NAMALWA (cell line): ENCODE measurements around the gene NRXN3.

Source experiments
- DNase-seq: peaks from one replicate; pipeline ENCODE4 v3.0.0-alpha.2; 2015; ENCODE audit warnings: low spot score

Gene NRXN3

DNA sequence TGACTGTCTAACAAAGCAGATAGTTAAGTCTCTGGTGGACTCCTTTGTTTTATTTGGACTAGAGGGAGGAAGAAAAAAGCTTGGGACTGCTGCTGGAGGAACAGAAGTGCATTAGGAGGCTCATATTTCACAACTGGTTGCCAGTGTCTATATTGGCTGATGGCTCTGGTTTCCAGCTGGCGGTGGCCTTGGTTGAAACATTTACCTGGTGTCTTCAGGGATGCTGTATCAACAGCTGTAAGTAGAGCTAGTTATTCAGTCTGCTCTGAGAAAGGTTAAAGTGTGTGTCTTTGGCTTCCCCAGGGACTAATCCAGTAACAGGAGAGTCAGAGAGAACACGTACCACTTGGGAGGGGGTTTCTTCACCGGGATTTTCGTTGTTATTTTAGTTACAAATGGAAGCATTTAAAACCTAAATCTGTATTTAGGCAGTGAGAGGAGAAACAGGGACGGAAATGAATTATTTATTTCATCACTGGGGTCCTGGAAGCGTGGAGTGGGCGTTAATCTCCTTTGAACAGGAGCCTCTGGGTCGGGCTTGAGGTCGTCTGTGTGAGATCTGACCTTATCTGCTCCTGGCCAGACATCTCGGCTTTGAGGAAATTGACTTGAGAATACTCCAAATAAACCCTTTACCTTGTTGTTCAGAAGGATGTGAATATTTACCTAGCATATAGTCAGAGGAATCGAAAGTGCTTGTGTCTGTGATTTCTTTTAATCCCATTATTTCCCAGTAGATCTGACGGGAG, 149.9 kb downstream of the NRXN3 start:
- DNase-seq: no peak

DNA sequence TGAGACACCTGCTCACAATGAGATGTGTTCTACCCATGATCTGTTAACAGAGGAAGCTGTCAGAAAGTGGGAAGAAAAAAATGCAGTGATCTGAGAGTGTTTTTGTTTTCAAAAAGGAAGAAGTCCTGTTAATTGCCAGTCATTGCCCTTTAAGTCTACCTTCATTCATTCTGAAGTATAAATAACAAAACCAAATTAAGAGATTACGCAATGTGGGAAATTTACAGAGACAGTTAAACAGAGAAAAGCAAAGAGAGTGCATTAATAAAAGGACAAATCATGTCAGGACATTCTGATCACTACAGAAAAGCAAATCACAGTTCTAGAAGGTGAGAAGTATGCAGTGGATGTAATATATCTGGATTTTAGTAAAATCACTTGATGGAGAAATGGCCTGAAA, 154.2 kb downstream of the NRXN3 start:
- no peak for DNase-seq

DNA sequence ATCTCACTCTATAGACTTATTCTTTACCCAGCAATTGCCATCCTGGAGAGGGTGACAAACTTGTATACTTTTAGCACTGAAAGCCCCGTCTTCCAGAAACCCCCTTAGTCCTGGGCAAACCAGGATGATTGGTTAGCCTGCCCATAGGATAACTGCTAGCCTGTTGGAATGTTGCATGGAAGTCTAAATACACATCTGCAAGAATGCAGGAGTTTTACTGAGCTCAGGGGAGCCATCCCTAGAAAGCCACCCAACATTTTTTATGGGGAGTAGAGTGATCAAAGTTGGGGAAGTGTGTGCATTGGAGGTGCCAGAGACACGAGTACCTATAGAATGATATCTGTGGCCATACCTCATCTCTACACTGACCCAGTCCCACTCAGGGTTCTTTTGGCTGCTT, 155.7 kb downstream of the NRXN3 start:
- DNase-seq: no peak

GRCh38 chr14:78327426-78328221, 157.5 kb downstream of the NRXN3 start:
- DNase-seq: no peak

- DNase-seq: no peak
These were observed 159.2 kb downstream of the NRXN3 start for GRCh38 chr14:78329371-78329770.

DNA sequence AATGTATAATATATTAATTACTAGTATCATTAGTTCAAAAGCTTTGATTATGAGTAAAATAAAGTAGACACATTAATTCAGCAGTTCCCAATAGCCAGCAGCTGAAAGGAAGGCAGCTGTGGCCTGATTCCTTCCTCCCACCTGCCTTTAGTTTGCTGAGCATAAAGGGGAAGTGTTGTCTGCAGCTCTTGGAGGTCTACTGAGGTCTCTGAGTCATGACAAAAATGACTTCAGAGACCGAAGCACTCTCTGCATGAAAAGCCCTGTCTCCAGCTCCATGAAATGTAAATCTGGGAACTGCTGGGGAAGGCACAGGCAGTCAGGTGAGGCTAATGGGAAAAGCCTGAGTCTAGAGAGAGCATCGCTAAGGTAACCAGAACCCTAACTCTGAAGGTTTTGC, 165.4 kb downstream of the NRXN3 start:
- no peak for DNase-seq

DNA sequence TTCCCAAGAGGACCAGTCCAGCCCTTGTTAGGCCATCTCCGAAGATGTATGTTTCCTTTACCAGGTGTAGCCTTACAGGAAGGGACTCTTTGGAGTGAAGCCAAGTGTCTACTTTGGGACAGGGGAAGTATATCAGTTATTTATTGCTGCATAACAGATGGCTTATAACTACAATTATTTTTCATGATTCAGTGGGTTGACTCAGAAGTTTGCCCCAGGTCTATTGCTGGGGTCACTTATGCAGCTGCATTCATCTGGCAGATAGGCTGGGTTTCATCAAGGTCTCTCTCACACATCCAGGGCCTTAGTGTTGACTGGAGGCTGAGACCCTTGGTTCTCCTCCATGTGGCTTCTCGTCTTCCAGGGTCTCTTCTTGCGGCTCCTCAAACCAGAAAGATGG, 170.1 kb downstream of the NRXN3 start:
- no peak for DNase-seq

DNA sequence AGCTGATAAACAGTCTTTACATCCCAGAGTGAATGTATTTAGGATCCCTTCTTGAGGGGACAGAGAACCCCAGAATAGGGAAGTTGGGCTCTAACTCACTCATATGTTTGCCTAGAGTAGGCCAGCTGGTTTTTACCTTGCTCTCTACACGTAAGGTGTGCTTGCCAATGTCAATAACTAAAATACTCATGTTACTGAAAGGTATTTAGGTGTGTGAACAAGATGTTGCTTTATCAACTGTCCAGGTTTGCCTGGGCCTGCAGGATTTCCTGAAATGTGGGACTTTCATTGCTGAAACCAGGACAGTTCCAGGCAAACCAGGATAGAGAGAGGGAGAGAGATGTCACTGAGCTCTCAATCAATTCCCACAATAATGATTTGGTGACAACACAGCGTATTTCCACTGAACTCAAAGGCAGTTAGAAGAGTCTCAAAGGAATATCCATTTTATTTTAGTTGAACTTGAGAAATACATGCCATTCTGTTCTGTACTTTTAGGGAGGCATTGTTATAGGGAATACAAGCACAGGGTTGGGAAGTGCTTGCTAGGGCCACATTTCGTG, 171.7 kb downstream of the NRXN3 start:
- DNase-seq: no peak

GRCh38 chr14:78342879-78343278, 172.7 kb downstream of the NRXN3 start:
- no peak for DNase-seq

DNA sequence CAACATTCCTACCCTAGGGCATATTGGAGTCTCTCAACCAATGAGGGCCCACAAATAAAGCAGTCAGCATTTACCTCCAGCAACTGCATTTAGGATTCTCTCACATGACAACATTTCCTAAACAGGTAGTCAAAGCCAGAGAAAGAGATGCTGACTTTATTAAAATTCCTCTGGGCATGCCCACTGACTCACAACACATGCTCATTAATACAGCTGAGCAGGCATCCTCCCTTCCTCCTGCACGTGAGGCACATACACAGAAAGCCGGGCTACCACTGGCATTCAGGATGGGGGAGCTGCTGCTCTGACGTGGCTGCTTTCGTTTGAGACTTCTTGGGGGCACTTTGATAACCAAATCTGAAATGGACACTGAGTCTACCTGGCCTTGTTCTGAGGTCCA, 174.1 kb downstream of the NRXN3 start:
- no peak for DNase-seq

GRCh38 chr14:78345131-78345744, 175.1 kb downstream of the NRXN3 start:
- no peak for DNase-seq

- no peak for DNase-seq
These were observed 176.6 kb downstream of the NRXN3 start for GRCh38 chr14:78346747-78347146.

DNA sequence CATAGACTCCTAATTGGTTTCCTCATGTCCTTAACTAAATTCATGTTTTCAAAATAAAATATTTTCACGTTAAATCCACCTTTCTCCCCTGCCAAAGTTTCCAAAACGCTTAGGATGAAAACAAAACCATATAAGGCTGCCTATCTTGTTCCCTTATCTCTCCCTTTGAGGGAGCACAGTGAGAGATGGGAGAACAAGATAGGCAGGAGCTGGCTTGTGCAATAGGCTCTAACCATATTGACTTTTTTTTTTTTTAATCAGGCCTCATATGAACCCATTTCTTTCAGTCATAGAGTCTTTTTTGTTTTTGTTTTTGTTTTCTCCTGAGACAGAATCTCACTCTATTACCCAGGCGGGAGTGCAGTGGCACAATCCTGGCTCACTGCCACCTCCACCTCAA, 184.9 kb downstream of the NRXN3 start:
- DNase-seq: no peak

DNA sequence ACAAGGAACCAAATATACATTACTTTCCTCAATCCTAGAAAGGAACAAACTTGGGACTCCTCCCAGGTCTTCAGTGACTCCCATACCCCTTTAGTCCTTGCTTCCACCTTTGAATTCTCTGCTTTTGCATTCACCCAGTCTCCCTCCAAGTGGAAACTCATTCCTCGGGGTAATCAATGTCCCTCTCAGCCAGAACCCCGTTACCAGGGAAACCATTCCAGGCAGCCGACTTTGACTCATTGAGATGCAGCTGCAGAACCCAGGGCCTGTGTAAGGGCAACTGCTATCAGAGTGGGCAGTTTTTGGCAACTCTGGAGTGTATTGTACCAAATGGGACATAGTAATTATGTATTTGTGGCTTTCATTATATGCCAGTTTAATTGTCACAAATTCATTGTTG, 186.2 kb downstream of the NRXN3 start:
- DNase-seq: no peak

DNA sequence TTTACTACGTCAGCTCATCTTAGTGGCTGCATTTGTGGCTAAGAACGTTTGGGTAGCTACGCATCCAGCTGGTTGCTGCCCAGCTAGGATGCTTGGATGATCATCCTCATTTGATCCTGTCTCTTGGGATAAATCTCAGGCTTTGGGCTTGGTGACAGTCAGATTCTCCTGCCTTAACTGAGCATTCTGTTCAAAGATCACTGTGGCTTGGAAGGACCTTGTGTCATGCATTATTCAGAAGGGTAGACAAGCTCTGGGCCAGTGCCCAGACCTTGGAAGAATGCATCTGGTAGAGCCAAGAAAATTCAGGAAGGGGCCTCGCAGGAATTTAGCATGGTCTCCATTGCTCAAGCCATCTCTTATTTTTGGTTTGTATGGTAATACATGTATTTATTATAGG, 188.4 kb downstream of the NRXN3 start:
- no peak for DNase-seq

- DNase-seq: no peak
These were observed 189.4 kb downstream of the NRXN3 start for GRCh38 chr14:78359581-78359980.

DNA sequence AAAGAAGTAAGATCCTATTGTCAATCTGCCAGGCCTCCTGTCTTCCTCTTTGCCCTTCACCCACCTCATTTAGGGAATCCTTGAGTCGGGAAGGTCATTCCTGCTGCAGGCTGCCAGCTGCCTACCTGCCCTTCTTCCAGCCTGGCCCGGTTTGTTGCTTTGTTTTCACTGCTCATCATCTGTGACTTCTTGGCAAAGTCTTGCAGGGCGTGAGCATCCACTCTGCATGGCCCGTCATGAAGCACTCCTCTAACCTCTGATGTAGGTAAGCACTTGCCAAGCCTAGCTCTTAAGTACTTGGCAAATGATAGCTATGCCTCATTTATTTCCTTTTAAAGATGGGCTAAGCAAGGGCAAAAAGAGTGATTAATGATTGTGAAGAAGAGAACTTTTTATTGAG, 192.8 kb downstream of the NRXN3 start:
- DNase-seq: no peak

- DNase-seq: no peak
These were observed 197.2 kb downstream of the NRXN3 start for GRCh38 chr14:78367355-78367754.

DNA sequence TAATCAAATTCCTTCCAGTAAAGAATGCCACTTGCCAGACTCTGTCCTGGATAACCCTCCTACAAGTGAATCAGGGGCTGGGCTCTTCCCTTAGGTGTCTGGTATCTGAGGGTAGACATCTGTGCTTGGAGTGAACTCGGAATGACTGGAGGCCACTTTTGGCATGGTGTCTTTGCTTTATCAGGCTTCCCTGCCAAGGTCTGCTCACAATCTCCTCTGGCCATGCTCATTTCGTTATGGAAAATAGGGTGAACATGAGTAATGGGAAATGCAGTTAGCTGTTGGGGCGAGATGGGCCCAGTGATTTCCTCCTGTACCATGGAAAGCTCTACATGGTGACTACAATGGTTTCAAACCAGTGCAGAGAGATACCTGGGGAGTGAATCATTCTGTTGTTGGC, 212.9 kb downstream of the NRXN3 start:
- DNase-seq: no peak

GRCh38 chr14:78398216-78398615, 228.0 kb downstream of the NRXN3 start:
- DNase-seq: no peak

DNA sequence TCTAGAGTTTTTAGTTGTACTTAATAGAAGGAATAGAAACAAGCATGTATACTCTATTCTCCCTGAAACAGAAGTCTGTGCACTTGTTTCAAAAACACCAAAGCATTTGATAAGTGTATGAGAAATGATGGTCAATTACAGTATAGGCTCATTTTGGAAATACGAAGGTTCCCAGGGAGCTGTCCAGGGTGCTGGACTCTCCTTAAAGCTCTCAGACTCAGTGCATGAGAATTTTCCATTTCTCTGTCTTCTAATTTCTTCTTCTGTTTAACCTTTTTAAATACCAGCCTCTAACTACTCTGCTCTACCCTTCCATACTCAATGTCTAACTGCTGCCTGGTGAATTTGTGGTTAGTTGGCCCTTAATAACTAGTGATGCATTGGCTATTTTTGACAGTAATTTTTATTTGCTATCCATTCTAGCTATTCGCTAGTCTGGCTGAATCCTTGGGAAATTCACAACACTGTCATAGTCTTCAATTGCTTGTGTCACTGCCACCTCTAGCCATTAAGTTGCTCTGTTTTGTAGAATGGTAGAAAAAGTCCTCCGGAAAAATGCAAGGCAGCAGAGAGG, 229.2 kb downstream of the NRXN3 start:
- DNase-seq: peak; percentile 29

DNA sequence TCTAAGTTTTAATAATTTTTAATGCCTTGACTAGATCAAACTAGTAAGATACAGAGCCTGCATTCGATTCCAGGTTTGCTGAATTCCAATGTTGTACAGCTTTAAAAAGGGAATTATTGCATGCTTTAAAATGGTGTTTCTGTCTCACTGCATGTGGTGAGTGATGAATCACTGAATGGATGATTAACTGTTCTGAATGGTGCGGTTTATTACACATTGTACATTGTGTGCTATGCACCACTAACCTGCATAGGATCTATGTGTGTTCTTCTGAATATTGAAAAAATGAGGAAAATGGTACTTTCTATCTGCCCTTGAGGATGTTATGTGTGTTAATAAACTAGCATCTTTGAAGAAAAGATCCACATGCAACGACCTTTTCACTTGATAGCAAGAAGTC, 231.7 kb downstream of the NRXN3 start:
- DNase-seq: no peak
